ENCODE measurements around the gene OR10AD1.
"Not testable (repeated sequence)": the region's sequence is repeated elsewhere in the genome, so short reads cannot be mapped to it uniquely, and the experiment has no call there.

Gene OR10AD1

GRCh38 chr12:48163150-48163747 is 39.8 kb downstream of the OR10AD1 start:
- H3K4me3 ChIP-seq (replicated peaks; ENCODE audit: low read depth, low read length) = no peak overlapping the region
- DNase-seq (ENCODE audit: low read depth) = no peak
- TF ChIP-seq CTCF (IDR thresholded peaks at IDR 0.05; ENCODE audit: low read length, missing control alignments) = no peak

- peak; percentile 38 for DNase-seq (ENCODE audit: low read depth)
- no peak for TF ChIP-seq CTCF (IDR thresholded peaks at IDR 0.05; ENCODE audit: low read length, missing control alignments)
- H3K4me3 ChIP-seq (replicated peaks; ENCODE audit: low read depth, low read length) = no peak overlapping the region
Observed at GRCh38 chr12:48160807-48161206, 42.3 kb downstream of the OR10AD1 start.

DNA sequence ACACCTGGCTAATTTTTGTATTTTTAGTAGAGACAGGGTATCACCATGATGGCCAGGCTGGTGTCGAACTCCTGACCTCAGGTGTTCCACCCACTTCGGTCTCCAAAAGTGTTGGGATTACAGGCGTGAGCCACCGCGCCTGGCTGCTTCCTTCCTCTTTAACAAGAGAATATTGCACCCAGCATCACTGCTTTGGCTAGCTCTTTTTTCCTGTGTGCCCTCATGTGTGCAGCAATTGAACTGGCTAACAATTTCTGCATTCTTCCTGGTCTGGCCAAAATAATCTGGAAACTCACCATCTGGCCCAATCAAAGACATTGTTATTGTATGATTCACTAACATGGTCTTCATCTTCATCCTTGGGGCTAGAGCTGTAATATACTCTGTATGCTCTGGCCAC is 43.0 kb downstream of the OR10AD1 start:
- TF ChIP-seq CTCF (IDR thresholded peaks at IDR 0.05; ENCODE audit: low read length, missing control alignments) = no peak
- DNase-seq (ENCODE audit: low read depth) = no peak

GRCh38 chr12:48157889-48158370 is 45.2 kb downstream of the OR10AD1 start:
- no peak for DNase-seq (ENCODE audit: low read depth)
- TF ChIP-seq CTCF (IDR thresholded peaks at IDR 0.05; ENCODE audit: low read length, missing control alignments) = no peak
- H3K4me3 ChIP-seq (replicated peaks; ENCODE audit: low read depth, low read length) = peak overlapping the region; percentile 99

More for the DNA sequence above, 43.0 kb downstream of the OR10AD1 start:
- no peak overlapping the region for H3K4me3 ChIP-seq (replicated peaks; ENCODE audit: low read depth, low read length)

GRCh38 chr12:48157018-48157888 is 45.8 kb downstream of the OR10AD1 start, which contains the start of gene ASB8:
Gene ASB8 (minus strand): TSS chr12:48157515. CDS start chr12:48153496, 4,019 bp downstream.
- peak within 1 kb of the TSS; percentile 99 for H3K4me3 ChIP-seq (replicated peaks; ENCODE audit: low read depth, low read length)
- peak; percentile 99 for DNase-seq (ENCODE audit: low read depth)
- peak; percentile 47 for TF ChIP-seq CTCF (IDR thresholded peaks at IDR 0.05; ENCODE audit: low read length, missing control alignments)

DNA sequence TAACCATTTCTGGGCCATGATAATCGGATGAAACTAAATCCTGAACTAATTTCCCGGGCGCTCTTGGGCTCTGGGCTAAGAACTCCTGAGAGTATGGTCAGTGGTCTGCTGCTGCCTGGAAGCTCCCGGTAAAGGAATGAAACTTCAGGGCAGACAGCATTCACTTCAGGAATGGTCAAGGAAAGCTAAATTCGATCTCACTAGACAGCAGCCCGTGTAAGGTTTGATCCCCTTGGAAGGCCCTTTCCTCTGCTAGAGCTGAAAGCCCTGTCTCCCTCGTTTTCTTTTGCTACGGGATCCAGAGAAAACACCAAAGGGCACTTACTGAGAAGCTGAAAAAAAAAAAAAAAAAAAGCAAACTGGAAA is 46.5 kb downstream of the OR10AD1 start:
- H3K4me3 ChIP-seq (replicated peaks; ENCODE audit: low read depth, low read length) = peak overlapping the region; percentile 99
- no peak for DNase-seq (ENCODE audit: low read depth)
- no peak for TF ChIP-seq CTCF (IDR thresholded peaks at IDR 0.05; ENCODE audit: low read length, missing control alignments)

DNA sequence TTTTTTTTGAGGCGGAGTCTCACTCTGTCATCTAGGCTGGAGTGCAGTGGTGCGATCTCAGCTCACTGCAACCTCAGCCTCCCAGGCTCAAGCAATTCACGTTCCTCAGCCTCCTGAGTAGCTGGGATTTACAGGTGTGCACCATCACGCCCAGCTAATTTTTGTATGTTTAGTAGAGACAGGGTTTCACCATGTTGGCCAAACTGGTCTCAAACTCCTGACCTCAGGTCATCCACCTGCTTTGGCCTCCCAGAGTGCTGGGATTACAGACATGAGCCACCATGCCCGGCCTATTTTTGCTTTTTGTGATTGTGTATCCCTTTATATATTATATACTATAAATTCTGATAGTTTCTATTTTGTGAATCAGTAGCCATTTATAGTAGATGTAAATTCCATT is 47.3 kb downstream of the OR10AD1 start:
- DNase-seq (ENCODE audit: low read depth); H3K4me3 ChIP-seq (replicated peaks; ENCODE audit: low read depth, low read length): not testable (repeated sequence)
